Kidney epithelial cell (primary cell): ENCODE measurements around the gene CCDC87. TPM values are rescaled to one million over a fixed set of nuclear protein-coding genes. Genes with fewer than 3 reads are reported as not detected.
"Not testable (repeated sequence)": the region's sequence is repeated elsewhere in the genome, so short reads cannot be mapped to it uniquely, and the experiment has no call there.

Experiments
- DNase-seq: peaks from one replicate; pipeline ENCODE4 v3.0.0-alpha.2; 2010; ENCODE audit warnings: low read depth
- H3K27me3 ChIP-seq: 2 replicates; pipeline ENCODE4 v1.6.0; 2011; ENCODE audit warnings: low read length; ENCODE audit not compliant: control insufficient read depth, insufficient read depth
- H3K36me3 ChIP-seq: 2 replicates; pipeline ENCODE4 v1.5.1; 2011; ENCODE audit warnings: low read length; ENCODE audit not compliant: control insufficient read depth, insufficient read depth
- H3K4me3 ChIP-seq: 2 replicates; pipeline ENCODE4 v1.5.1; 2011; ENCODE audit warnings: low read depth, mild to moderate bottlenecking, control low read depth, low read length
- CTCF ChIP-seq: IDR thresholded peaks from 2 replicates; pipeline ENCODE4 v1.5.1; 2011; ENCODE audit warnings: mild to moderate bottlenecking, moderate library complexity, low read length, control low read depth, inconsistent platforms; ENCODE audit not compliant: insufficient read depth, poor library complexity, severe bottlenecking
- total RNA-seq: library from RNA; depleted of rRNA; stranded (reverse); fragments of >200 nt; gene quantifications from 2 replicates; pipeline ENCODE4 v1.2.3, GENCODE V29; 2015

CCDC87 gene
- total RNA-seq, 1 donor from 2014 or later, result 0.58 TPM

GRCh38 chr11:66547662-66548009, 45.2 kb downstream of the CCDC87 start:
- H3K4me3 ChIP-seq, result no peak overlapping the region
- H3K36me3 ChIP-seq, result no peaks in the 10 kb centered on the region
- no peak for DNase-seq
- peaks cover 26% of the 10 kb centered on the region for H3K27me3 ChIP-seq
- no peak for TF ChIP-seq CTCF

DNA sequence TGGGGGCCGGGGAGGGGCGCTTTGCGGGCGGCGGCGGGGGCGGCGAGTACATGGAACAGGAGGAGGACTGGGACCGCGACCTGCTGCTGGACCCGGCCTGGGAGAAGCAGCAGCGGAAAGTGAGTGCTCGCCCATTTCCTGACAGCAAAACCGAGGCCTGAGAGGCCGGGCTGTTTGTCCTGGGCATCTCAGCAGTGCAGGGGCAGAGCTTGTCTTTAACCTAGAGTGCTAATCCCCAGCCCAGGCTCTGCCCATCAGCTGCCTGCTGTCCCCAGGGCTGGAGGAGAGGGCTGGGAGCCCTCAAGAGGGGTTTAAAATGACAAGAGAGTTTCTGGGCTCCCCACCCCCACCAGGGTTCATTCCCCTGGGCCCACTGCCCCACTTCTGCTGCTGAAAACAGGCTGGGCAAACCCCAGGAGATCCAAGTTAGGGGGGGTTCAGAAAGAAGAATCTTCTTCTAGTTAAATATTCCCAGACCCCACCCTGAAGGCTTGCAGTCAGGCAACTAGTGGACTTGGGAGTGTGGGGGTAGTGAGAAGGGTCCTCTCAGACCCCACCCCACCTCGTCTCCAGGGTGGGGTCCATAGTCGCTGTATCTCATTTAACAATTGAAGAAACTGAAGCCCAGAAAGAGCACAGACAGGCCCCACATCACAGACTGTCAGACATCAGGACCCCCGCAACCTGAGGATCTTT, 45.7 kb downstream of the CCDC87 start:
- Histone ChIP-seq H3K36me3 (no peaks in the 10 kb centered on the region), H3K27me3 (peaks cover 26% of the 10 kb centered on the region), H3K4me3 (no peak overlapping the region)
- no peak for TF ChIP-seq CTCF
- DNase-seq, result no peak

DNA sequence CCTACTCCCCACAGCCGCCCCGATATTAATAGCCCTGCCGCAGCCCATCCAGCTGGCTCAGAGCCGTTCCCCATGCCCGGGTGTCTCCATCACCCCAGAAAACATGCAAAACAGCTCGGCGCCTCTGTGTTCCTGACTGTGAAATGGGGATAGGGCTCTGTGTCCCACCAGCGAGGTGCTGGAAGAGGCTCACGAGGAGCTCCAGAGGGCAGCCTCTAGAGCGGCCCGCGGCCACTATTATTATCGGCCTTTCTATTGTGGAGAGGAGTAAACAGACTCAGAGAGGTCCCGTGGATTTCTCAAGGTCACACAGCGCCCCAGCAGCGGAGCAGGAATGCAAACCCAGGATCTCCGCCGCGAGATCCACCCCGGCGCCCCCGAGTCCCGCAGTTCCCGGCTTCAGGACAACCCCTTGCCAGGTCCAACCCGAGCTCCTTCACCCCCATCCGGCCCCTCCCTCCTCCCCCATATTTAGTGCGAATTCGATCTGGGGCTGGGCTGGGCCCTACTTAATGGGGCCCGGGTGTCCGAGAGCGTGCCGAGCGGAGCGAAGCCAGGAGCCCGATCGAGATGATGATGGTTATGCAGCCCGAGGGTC, 46.4 kb downstream of the CCDC87 start, which contains the start of gene ACTN3:
ACTN3 (plus strand) TSS at position 536 of the 598 bp plus-strand sequence; CDS start at position 571, 35 bp downstream.
- H3K4me3 ChIP-seq, result peak within 1 kb of the TSS; percentile 83
- no peak for TF ChIP-seq CTCF
- DNase-seq, result no peak
- H3K27me3 ChIP-seq, result peaks cover 26% of the 10 kb centered on the region
- H3K36me3 ChIP-seq, result no peaks in the 10 kb centered on the region

DNA sequence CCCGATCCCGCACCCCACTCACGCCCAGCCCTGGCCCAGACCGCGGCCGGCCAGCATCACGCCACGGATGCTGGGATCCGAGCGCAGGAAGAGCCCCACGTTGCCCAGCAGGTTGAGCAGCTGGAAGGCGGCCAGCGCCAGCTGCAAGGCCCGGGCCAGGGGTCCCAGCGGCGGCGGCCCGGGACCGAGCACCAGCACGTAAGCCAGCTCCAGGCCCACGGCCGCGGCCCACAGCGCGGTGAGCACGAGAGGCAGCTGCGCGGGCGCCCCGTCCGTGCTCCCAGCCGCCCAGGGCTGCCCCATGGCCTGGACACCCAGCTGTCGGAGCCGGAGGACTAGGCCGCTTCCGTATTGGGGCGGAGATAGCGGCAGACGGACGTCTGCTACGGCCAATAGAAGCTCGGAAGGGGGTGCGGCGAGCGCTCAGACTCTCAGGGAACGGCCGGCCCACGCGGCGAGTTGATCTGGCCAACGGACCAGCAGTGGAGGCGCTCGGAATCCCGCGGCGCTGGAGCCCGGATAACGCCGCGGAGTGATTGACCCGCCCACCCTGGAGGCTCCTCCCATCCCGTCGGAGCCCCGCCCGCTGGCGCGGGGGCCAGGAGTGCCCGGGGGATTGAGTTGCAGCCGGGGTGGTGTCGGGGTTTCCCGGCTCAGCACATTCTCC, 47.0 kb downstream of the CCDC87 start, which contains the start of gene ZDHHC24:
ZDHHC24 (minus strand) TSS at position 348 of the 667 bp plus-strand sequence; CDS start at position 303, 45 bp downstream.
- no peaks in the 10 kb centered on the region for H3K36me3 ChIP-seq
- peak within 1 kb of the TSS; percentile 83 for H3K4me3 ChIP-seq
- H3K27me3 ChIP-seq, result peaks cover 26% of the 10 kb centered on the region
- no peak for TF ChIP-seq CTCF
- DNase-seq, result peak; percentile 79

DNA sequence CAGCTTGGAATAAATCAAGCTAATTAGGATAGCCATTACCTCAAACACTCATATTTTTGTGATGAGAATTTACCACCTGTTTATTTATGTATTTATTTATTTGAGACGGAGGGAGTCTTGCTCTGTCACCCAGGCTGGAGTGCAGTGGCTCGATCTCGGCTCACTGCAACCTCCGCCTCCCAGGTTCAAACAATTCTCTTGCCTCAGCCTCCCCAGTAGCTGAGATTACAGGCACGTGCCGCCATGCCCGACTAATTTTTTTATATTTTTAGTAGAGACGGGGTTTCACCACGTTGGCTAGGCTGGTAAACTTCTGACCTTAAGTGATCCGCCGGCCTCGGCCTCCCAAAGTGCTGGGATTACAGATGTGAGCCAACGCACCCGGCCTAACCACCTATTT, 47.9 kb downstream of the CCDC87 start:
- peak overlapping the region; percentile 83 for H3K4me3 ChIP-seq
- DNase-seq, H3K36me3 ChIP-seq: not testable (repeated sequence)
- H3K27me3 ChIP-seq, result peaks cover 24% of the 10 kb centered on the region
